Activated CD8-positive, alpha-beta memory T cell treated with anti-CD3 and anti-CD28 coated beads for 48 hours (primary cell): ENCODE results near the gene CRHR1.
"Not testable (repeated sequence)": the region's sequence is repeated elsewhere in the genome, so short reads cannot be mapped to it uniquely, and the experiment has no call there.

ENCODE experiments used
- DNase-seq, 3 experiments: peaks; one replicate each; pipeline ENCODE4 v3.0.0-alpha.2; 2020; ENCODE audit warnings: low read depth in 2 of 3, low spot score in 2 of 3

CRHR1 gene

GRCh38 chr17:45784293-45784740 lies at the start of gene CRHR1:
CRHR1 (plus strand) TSS chr17:45784320; CDS start chr17:45784545, 225 bp downstream.
- DNase-seq, result no peak

- DNase-seq, result no peak
These were observed 49.5 kb upstream of the CRHR1 start for GRCh38 chr17:45734598-45734997.

- DNase-seq, result no peak
These were observed 48.6 kb upstream of the CRHR1 start for GRCh38 chr17:45735488-45735887.

GRCh38 chr17:45739786-45740185 lies 44.3 kb upstream of the CRHR1 start:
- no peak for DNase-seq

GRCh38 chr17:45740553-45741330 lies 43.4 kb upstream of the CRHR1 start:
- no peak for DNase-seq

GRCh38 chr17:45742251-45742650 lies 41.9 kb upstream of the CRHR1 start:
- no peak for DNase-seq

- no peak for DNase-seq
These were observed 40.3 kb upstream of the CRHR1 start for GRCh38 chr17:45743626-45744326.

GRCh38 chr17:45744826-45745225 lies 39.3 kb upstream of the CRHR1 start:
- DNase-seq, result not testable (repeated sequence)

GRCh38 chr17:45745601-45746494 lies 38.3 kb upstream of the CRHR1 start:
- DNase-seq, result no peak

- no peak for DNase-seq
These were observed 36.2 kb upstream of the CRHR1 start for GRCh38 chr17:45747911-45748310.

GRCh38 chr17:45748731-45749310 lies 35.3 kb upstream of the CRHR1 start:
- DNase-seq, result no peak

GRCh38 chr17:45749831-45750335 lies 34.2 kb upstream of the CRHR1 start:
- no peak for DNase-seq

GRCh38 chr17:45750779-45751440 lies 33.2 kb upstream of the CRHR1 start:
- DNase-seq, result no peak

- no peak for DNase-seq
These were observed 32.7 kb upstream of the CRHR1 start for GRCh38 chr17:45751466-45751865.

- no peak for DNase-seq
These were observed 31.9 kb upstream of the CRHR1 start for GRCh38 chr17:45752246-45752645.

- DNase-seq, result no peak
These were observed 30.4 kb upstream of the CRHR1 start for GRCh38 chr17:45753645-45754225.

GRCh38 chr17:45755050-45755449 lies 29.1 kb upstream of the CRHR1 start:
- no peak for DNase-seq

- no peak for DNase-seq
These were observed 27.7 kb upstream of the CRHR1 start for GRCh38 chr17:45756266-45756991.
